ENCODE measurements around the gene VEGFB. TPM values are rescaled to one million over a fixed set of nuclear protein-coding genes. Genes with fewer than 3 reads are reported as not detected.

Gene VEGFB
- total RNA-seq, 1 experiment from 2014 or later: 101 TPM

- ChIA-PET POLR2A (interaction anchor here (0.7 to 1.0 kb wide), 2 partner anchors 14 to 1503 kb away, joined by 7 to 9 read pairs; no protein-coding TSS in a partner anchor), CTCF (interaction anchor here (0.5 to 0.7 kb wide), 5 partner anchors 37 to 681 kb away, joined by 3 to 8 read pairs (median 4); partner anchors contain the start of gene TRMT112)
- in situ Hi-C loops (cut with HindIII; ENCODE audit: low pct_unique_long_range_greater_than_20kb, low sequenced_read_pairs): no loop called here
- no peak for DNase-seq (ENCODE audit: low read depth, low spot score)
- TSS peak; percentile 92 for BruUV-seq (replicated peaks)
- intact Hi-C loops (cut with micrococcal nuclease; ENCODE audit: unreplicated experiment): loop anchor here (10.0 kb wide), 1 partner anchor 63 kb away; the partner anchor contains the start of genes CATSPERZ and ESRRA
- no peaks in the 10 kb centered on the region for H3K9me3 ChIP-seq (ENCODE audit: control insufficient read depth, insufficient read depth, low read depth, low read length)
- peaks cover 30% of the 10 kb centered on the region for H3K4me1 ChIP-seq (ENCODE audit: control insufficient read depth, insufficient read depth, low read length)
- H3K27ac ChIP-seq (ENCODE audit: low read length): peak overlapping the region; percentile 68
- H3K36me3 ChIP-seq (ENCODE audit: control insufficient read depth, insufficient read depth, low read length): peaks cover 3% of the 10 kb centered on the region; the same call in 1 of the 2 replicates
- no peak for TF ChIP-seq CTCF (IDR thresholded peaks at IDR 0.05)
- TF ChIP-seq POLR2AphosphoS5 (IDR thresholded peaks at IDR 0.05; ENCODE audit: low read depth, low read length): peak; percentile 32; the same call in 1 of the 2 replicates
- peak; percentile 75 for ATAC-seq
- H3K27me3 ChIP-seq (ENCODE audit: control insufficient read depth, insufficient read depth, low read length): no peaks in the 10 kb centered on the region
- H3K4me3 ChIP-seq (ENCODE audit: low read depth in 2 of 2, low read length in 2 of 2): peak overlapping the region; percentile 59 to 60
These were observed 7.3 kb downstream of the VEGFB start for GRCh38 chr11:64241491-64242374.

- POLR2A ChIA-PET: interaction anchor here (0.7 kb wide), 2 partner anchors 61 to 229 kb away, joined by 3 read pairs; no protein-coding TSS in a partner anchor
- intact Hi-C loops (cut with micrococcal nuclease; ENCODE audit: unreplicated experiment): loop anchor here (10.0 kb wide), 1 partner anchor 61 kb away; the partner anchor contains the start of genes CATSPERZ and ESRRA
- H3K27ac ChIP-seq (ENCODE audit: low read length): peak overlapping the region; percentile 11; the same call in 1 of the 2 replicates
These were observed 9.0 kb downstream of the VEGFB start for GRCh38 chr11:64243236-64243854.

More at GRCh38 chr11:64243236-64243854, 9.0 kb downstream of the VEGFB start:
- BruUV-seq (replicated peaks): no TSS peak
- ATAC-seq: no peak
- no peaks in the 10 kb centered on the region for H3K27me3 ChIP-seq (ENCODE audit: control insufficient read depth, insufficient read depth, low read length)
- H3K4me1 ChIP-seq (ENCODE audit: control insufficient read depth, insufficient read depth, low read length): peaks cover 37% of the 10 kb centered on the region
- no peak for TF ChIP-seq CTCF (IDR thresholded peaks at IDR 0.05)
- TF ChIP-seq REST (IDR thresholded peaks at IDR 0.05; ENCODE audit: insufficient read depth in 1 of 2, low read depth in 2 of 2, low read length in 1 of 2): no peak
- TF ChIP-seq POLR2AphosphoS5 (IDR thresholded peaks at IDR 0.05; ENCODE audit: low read depth, low read length): peak; percentile 41; the same call in 1 of the 2 replicates
- peak; percentile 89; the same call in 1 of the 2 replicates for TF ChIP-seq SIN3A (IDR thresholded peaks at IDR 0.05; ENCODE audit: borderline replicate concordance, insufficient read depth, low read depth, low read length)
- in situ Hi-C loops (cut with HindIII; ENCODE audit: low pct_unique_long_range_greater_than_20kb, low sequenced_read_pairs): no loop called here
- H3K4me3 ChIP-seq (ENCODE audit: low read depth in 2 of 2, low read length in 2 of 2): peak overlapping the region in 1 of 2 experiments; percentile 60; a peak in 2 of 4 replicates
- peaks cover 3% of the 10 kb centered on the region; the same call in 1 of the 2 replicates for H3K36me3 ChIP-seq (ENCODE audit: control insufficient read depth, insufficient read depth, low read length)
- no peak for DNase-seq (ENCODE audit: low read depth, low spot score)
- CTCF ChIA-PET: interaction anchor here (0.9 kb wide), 1 partner anchor 9 kb away, joined by 3 read pairs; no protein-coding TSS in a partner anchor
- no peaks in the 10 kb centered on the region for H3K9me3 ChIP-seq (ENCODE audit: control insufficient read depth, insufficient read depth, low read depth, low read length)

Data from Panc1 (cell line).